HepG2 (cell line): ENCODE data around the gene PP2D1. TPM values are rescaled to one million over a fixed set of nuclear protein-coding genes. Genes with fewer than 3 reads are reported as not detected.

Experiments used
- ASH2L ChIP-seq: fragments of 300-600, 200-600 bp; sonication (generic); IDR thresholded peaks from 2 replicates; pipeline ENCODE4 v1.7.0; 2017; ENCODE audit warnings: low read depth, mild to moderate bottlenecking, moderate library complexity, mixed read lengths, low read length; ENCODE audit not compliant: insufficient read length
- ATF2 ChIP-seq: sonication (generic); formaldehyde crosslinking; IDR thresholded peaks from 2 replicates; pipeline ENCODE4 v1.4.0; 2020; ENCODE audit warnings: missing genetic modification reagents
- ELF4 ChIP-seq: sonication (generic); formaldehyde crosslinking; IDR thresholded peaks from 2 replicates; pipeline ENCODE4 v1.5.0; 2020; ENCODE audit warnings: missing genetic modification reagents, mild to moderate bottlenecking, moderate library complexity, borderline replicate concordance
- FOXO1 ChIP-seq: sonication (generic); formaldehyde crosslinking; IDR thresholded peaks from 2 replicates; pipeline ENCODE4 v1.4.0; 2020; ENCODE audit warnings: missing genetic modification reagents
- FOXP4 ChIP-seq: sonication (generic); formaldehyde crosslinking; IDR thresholded peaks from 2 replicates; pipeline ENCODE4 v1.4.0; 2020; ENCODE audit warnings: missing genetic modification reagents
- GPBP1L1 ChIP-seq: sonication (generic); formaldehyde crosslinking; IDR thresholded peaks from 2 replicates; pipeline ENCODE4 v1.5.0; 2020; ENCODE audit warnings: mild to moderate bottlenecking, missing genetic modification reagents
- HCFC1 ChIP-seq: fragments of 150-350 bp; IDR thresholded peaks from 2 replicates; pipeline ENCODE4 v1.6.1; 2014; ENCODE audit warnings: low read depth, low read length
- IKZF4 ChIP-seq: sonication (generic); formaldehyde crosslinking; IDR thresholded peaks from 2 replicates; pipeline ENCODE4 v1.5.1; 2020; ENCODE audit warnings: borderline replicate concordance, mild to moderate bottlenecking, low read depth, missing genetic modification reagents; ENCODE audit errors: not compliant biosample characterization
- JUND ChIP-seq: sonication (generic); formaldehyde crosslinking; IDR thresholded peaks from 2 replicates; pipeline ENCODE4 v1.8.0; 2022; ENCODE audit warnings: mild to moderate bottlenecking, missing genetic modification reagents
- MAX ChIP-seq: IDR thresholded peaks from 2 replicates; pipeline ENCODE4 v1.6.1; 2012; ENCODE audit warnings: inconsistent platforms
- MTA3 ChIP-seq: sonication (generic); formaldehyde crosslinking; IDR thresholded peaks from 2 replicates; pipeline ENCODE4 v1.4.0; 2020; ENCODE audit warnings: missing genetic modification reagents
- NFKB2 ChIP-seq: sonication (generic); formaldehyde crosslinking; IDR thresholded peaks from 2 replicates; pipeline ENCODE4 v1.4.0; 2020; ENCODE audit warnings: missing genetic modification reagents, borderline replicate concordance
- POGZ ChIP-seq: sonication (generic); formaldehyde crosslinking; IDR thresholded peaks from 2 replicates; pipeline ENCODE4 v1.4.0; 2020; ENCODE audit warnings: mild to moderate bottlenecking, missing genetic modification reagents
- RFXANK ChIP-seq: IDR thresholded peaks from 2 replicates; pipeline ENCODE4 v1.6.1; 2016
- TFDP1 ChIP-seq: IDR thresholded peaks from 2 replicates; pipeline ENCODE4 v1.6.1; 2016; ENCODE audit warnings: missing compliant biosample characterization, missing genetic modification reagents, borderline replicate concordance
- ZBTB2 ChIP-seq: sonication (generic); formaldehyde crosslinking; IDR thresholded peaks from 2 replicates; pipeline ENCODE4 v1.8.0; 2022; ENCODE audit warnings: low read depth, missing genetic modification reagents
- ZC3H13 ChIP-seq: sonication (generic); formaldehyde crosslinking; IDR thresholded peaks from 2 replicates; pipeline ENCODE4 v1.8.1; 2023; ENCODE audit warnings: mild to moderate bottlenecking, missing genetic modification reagents, moderate library complexity
- ZFP37 ChIP-seq: sonication (generic); formaldehyde crosslinking; IDR thresholded peaks from 2 replicates; pipeline ENCODE4 v1.4.0; 2020; ENCODE audit warnings: missing genetic modification reagents, borderline replicate concordance
- ZNF143 ChIP-seq: sonication (generic); formaldehyde crosslinking; IDR thresholded peaks from 2 replicates; pipeline ENCODE4 v1.4.0; 2020; ENCODE audit warnings: missing genetic modification reagents
- ZNF282 ChIP-seq: fragments of 450-650 bp; IDR thresholded peaks from 2 replicates; pipeline ENCODE4 v1.6.1; 2018; ENCODE audit not compliant: partially characterized antibody
- ZNF629 ChIP-seq: sonication (generic); formaldehyde crosslinking; conservative IDR thresholded peaks from 2 replicates; pipeline ENCODE4 v1.5.0; 2020; ENCODE audit warnings: missing genetic modification reagents
- polyA plus RNA-seq, 8 experiments: library from polyadenylated mRNA; depleted of rRNA in 3 of 8; stranded (reverse) in 7 of 8; unstranded in 1 of 8; fragments of >200 nt; fragmentation: Illumina TruSeq in 4 of 8; extraction: Trizol in 4 of 8; gene quantifications; 2 replicates each; pipeline versions ENCODE4 v1.2.1 to v1.2.3, GENCODE V29; 2011 to 2016; ENCODE audit warnings: low read depth in 4 of 8, missing spikeins in 1 of 8, mixed read lengths in 1 of 8; ENCODE audit not compliant: insufficient read depth in 1 of 8
- total RNA-seq, 5 experiments: library from RNA; depleted of rRNA; stranded (reverse); fragments of >200 nt; fragmentation: Illumina TruSeq; extraction: Trizol; gene quantifications; 2 replicates each; pipeline ENCODE4 v1.2.3, GENCODE V29; 2016; ENCODE audit warnings: low read depth in 1 of 5

PP2D1 gene
- total and polyA plus RNA-seq, 2 of the 13 experiments (the other 11 are each of a cell fraction or from before 2014, with no cell fraction given): not detected

GRCh38 chr3:19946832-19947548 is 65.1 kb downstream of the PP2D1 start, which contains the start of gene RAB5A (continued):
- TF ChIP-seq ASH2L (peak; percentile 79), ZFP37 (CRISPR knock-in tag) (no peak), MTA3 (CRISPR knock-in tag) (no peak), RFXANK (CRISPR knock-in tag) (no peak; the same call in 1 of the 2 replicates), MAX (peak; percentile 79), ZNF282 (no peak), TFDP1 (CRISPR knock-in tag) (peak; percentile 73; the same call in 1 of the 2 replicates), GPBP1L1 (CRISPR knock-in tag) (no peak), FOXP4 (CRISPR knock-in tag) (peak; percentile 47; the same call in 1 of the 2 replicates), JUND (CRISPR knock-in tag) (no peak), NFKB2 (no peak), ZBTB2 (peak; percentile 67), ZC3H13 (CRISPR knock-in tag) (peak; percentile 71; the same call in 1 of the 2 replicates), ZNF629 (CRISPR knock-in tag) (0 out of 2 replicates have a peak, but pooled peaks have one; percentile 7), ZNF143 (peak; percentile 34; the same call in 1 of the 2 replicates), IKZF4 (CRISPR knock-in tag) (no peak), ATF2 (CRISPR knock-in tag) (peak; percentile 69), FOXO1 (CRISPR knock-in tag) (peak; percentile 39; the same call in 1 of the 2 replicates), POGZ (peak; percentile 96), ELF4 (CRISPR knock-in tag) (peak; percentile 87; the same call in 1 of the 2 replicates), HCFC1 (peak; percentile 43; the same call in 1 of the 2 replicates)
